Stimulated activated CD8-positive, alpha-beta memory T cell treated with anti-CD3 and anti-CD28 coated beads, Interleukin-12 subunit alpha, Interleukin-12 subunit beta, amount 100 ng/mL, for 1 hour (primary cell): ENCODE measurements around the gene CNGA3.
"Not testable (repeated sequence)": the region's sequence is repeated elsewhere in the genome, so short reads cannot be mapped to it uniquely, and the experiment has no call there.

ENCODE experiments used
- DNase-seq: peaks from one replicate; pipeline ENCODE4 v3.0.0-alpha.2; 2020; ENCODE audit warnings: low read depth

CNGA3 gene

GRCh38 chr2:98403878-98404277 lies 57.6 kb downstream of the CNGA3 start:
- DNase-seq = no peak

- DNase-seq = no peak
Measured at GRCh38 chr2:98404556-98405250, 58.4 kb downstream of the CNGA3 start.

- DNase-seq = no peak
Measured at GRCh38 chr2:98405301-98405700, 59.0 kb downstream of the CNGA3 start.

GRCh38 chr2:98408155-98408554 lies 61.9 kb downstream of the CNGA3 start:
- DNase-seq = no peak

- DNase-seq = peak; percentile 46
Measured at GRCh38 chr2:98412751-98413458, 66.6 kb downstream of the CNGA3 start.

GRCh38 chr2:98414246-98414645 lies 68.0 kb downstream of the CNGA3 start:
- DNase-seq = not testable (repeated sequence)

- DNase-seq = not testable (repeated sequence)
Measured at GRCh38 chr2:98415719-98416248, 69.5 kb downstream of the CNGA3 start.

GRCh38 chr2:98416383-98417159 lies 70.3 kb downstream of the CNGA3 start:
- DNase-seq = no peak

- no peak for DNase-seq
Measured at GRCh38 chr2:98419544-98419943, 73.3 kb downstream of the CNGA3 start.

GRCh38 chr2:98419977-98420725 lies 73.9 kb downstream of the CNGA3 start:
- no peak for DNase-seq

- DNase-seq = no peak
Measured at GRCh38 chr2:98422449-98422848, 76.2 kb downstream of the CNGA3 start.

- no peak for DNase-seq
Measured at GRCh38 chr2:98426771-98427170, 80.5 kb downstream of the CNGA3 start.

- no peak for DNase-seq
Measured at GRCh38 chr2:98432145-98432544, 85.9 kb downstream of the CNGA3 start.

- no peak for DNase-seq
Measured at GRCh38 chr2:98433363-98433964, 87.2 kb downstream of the CNGA3 start.

- DNase-seq = no peak
Measured at GRCh38 chr2:98434492-98434891, 88.2 kb downstream of the CNGA3 start.

- DNase-seq = not testable (repeated sequence)
Measured at GRCh38 chr2:98435670-98436069, 89.4 kb downstream of the CNGA3 start.

- no peak for DNase-seq
Measured at GRCh38 chr2:98436734-98437133, 90.5 kb downstream of the CNGA3 start.

GRCh38 chr2:98438190-98439133 lies 92.2 kb downstream of the CNGA3 start:
- DNase-seq = no peak

GRCh38 chr2:98441706-98442450 lies 95.6 kb downstream of the CNGA3 start:
- no peak for DNase-seq

GRCh38 chr2:98442488-98442887 lies 96.2 kb downstream of the CNGA3 start:
- no peak for DNase-seq
